NOMO-1 treated with DMSO at 0.1 percent for 48 hours (cell line): Measurements from ENCODE around the gene SLC12A8.
A peak's percentile ranks its signal among the peaks of the same experiment; 100 is the strongest.

Experiments
- DNase-seq: peaks from one replicate; lab custom pipeline; 2025; ENCODE audit not compliant: unreplicated experiment; lab: John Stamatoyannopoulos, UW

The SLC12A8 gene

GRCh38 chr3:125157183-125157582 lies 55.4 kb downstream of the SLC12A8 start:
- DNase-seq = no peak

- DNase-seq = no peak
Measured at GRCh38 chr3:125156456-125156855, 56.1 kb downstream of the SLC12A8 start.

- peak; percentile 79 for DNase-seq
Measured at GRCh38 chr3:125154800-125155269, 57.7 kb downstream of the SLC12A8 start.

- DNase-seq = no peak
Measured at GRCh38 chr3:125154110-125154509, 58.4 kb downstream of the SLC12A8 start.

- DNase-seq = no peak
Measured at GRCh38 chr3:125152951-125153350, 59.6 kb downstream of the SLC12A8 start.

- no peak for DNase-seq
Measured at GRCh38 chr3:125151916-125152315, 60.6 kb downstream of the SLC12A8 start.

- no peak for DNase-seq
Measured at GRCh38 chr3:125151442-125151817, 61.1 kb downstream of the SLC12A8 start.

- peak; percentile 49 for DNase-seq
Measured at GRCh38 chr3:125150525-125151441, 61.8 kb downstream of the SLC12A8 start.

- no peak for DNase-seq
Measured at GRCh38 chr3:125149462-125149861, 63.1 kb downstream of the SLC12A8 start.

GRCh38 chr3:125148836-125149235 lies 63.7 kb downstream of the SLC12A8 start:
- DNase-seq = no peak

- DNase-seq = peak; percentile 11
Measured at GRCh38 chr3:125148016-125148812, 64.3 kb downstream of the SLC12A8 start.

- no peak for DNase-seq
Measured at GRCh38 chr3:125147491-125147820, 65.1 kb downstream of the SLC12A8 start.

GRCh38 chr3:125146626-125147490 lies 65.7 kb downstream of the SLC12A8 start:
- peak; percentile 90 for DNase-seq

- DNase-seq = peak; percentile 78
Measured at GRCh38 chr3:125145751-125146475, 66.6 kb downstream of the SLC12A8 start.

- no peak for DNase-seq
Measured at GRCh38 chr3:125144653-125145314, 67.8 kb downstream of the SLC12A8 start.

- DNase-seq = no peak
Measured at GRCh38 chr3:125143982-125144652, 68.4 kb downstream of the SLC12A8 start.

- no peak for DNase-seq
Measured at GRCh38 chr3:125143538-125143937, 69.0 kb downstream of the SLC12A8 start.

- peak; percentile 35 for DNase-seq
Measured at GRCh38 chr3:125142940-125143339, 69.6 kb downstream of the SLC12A8 start.

- no peak for DNase-seq
Measured at GRCh38 chr3:125142420-125142778, 70.1 kb downstream of the SLC12A8 start.
